T-helper 9 cell (primary cell): Measurements from ENCODE around the gene SCGB1D4.
"Not testable (repeated sequence)": the region's sequence is repeated elsewhere in the genome, so short reads cannot be mapped to it uniquely, and the experiment has no call there.

Source experiments
- DNase-seq: peaks from one replicate; pipeline ENCODE4 v3.0.0-alpha.2; 2020
- total RNA-seq, 2 donors: gene quantifications; one replicate each; lab custom pipeline; 2026; lab: John Stamatoyannopoulos, UW

The SCGB1D4 gene
- 0 reads per million in 2 donors for total RNA-seq

GRCh38 chr11:62298975-62299374 lies at the start of gene SCGB1D4:
SCGB1D4 (minus strand) TSS chr11:62299075; CDS start chr11:62299010, 65 bp downstream.
- DNase-seq: no peak

- no peak for DNase-seq
These were observed 47.0 kb upstream of the SCGB1D4 start for GRCh38 chr11:62345861-62346260.

- DNase-seq: no peak
These were observed 45.3 kb upstream of the SCGB1D4 start for GRCh38 chr11:62344210-62344609.

- not testable (repeated sequence) for DNase-seq
These were observed 44.8 kb upstream of the SCGB1D4 start for GRCh38 chr11:62343646-62344190.

- DNase-seq: no peak
These were observed 42.7 kb upstream of the SCGB1D4 start for GRCh38 chr11:62341588-62341987.

- peak; percentile 37 for DNase-seq
These were observed 41.5 kb upstream of the SCGB1D4 start for GRCh38 chr11:62340269-62340901.

GRCh38 chr11:62338218-62338617 lies 39.3 kb upstream of the SCGB1D4 start:
- DNase-seq: no peak

GRCh38 chr11:62337303-62338181 lies 38.7 kb upstream of the SCGB1D4 start, which contains the start of gene ASRGL1:
ASRGL1 (plus strand) TSS chr11:62337448; CDS start chr11:62337978, 530 bp downstream.
- peak; percentile 68 for DNase-seq

GRCh38 chr11:62336949-62337302 lies 38.1 kb upstream of the SCGB1D4 start:
- DNase-seq: not testable (repeated sequence)

GRCh38 chr11:62333768-62334167 lies 34.9 kb upstream of the SCGB1D4 start:
- DNase-seq: no peak

- DNase-seq: not testable (repeated sequence)
These were observed 32.4 kb upstream of the SCGB1D4 start for GRCh38 chr11:62331264-62331663.

GRCh38 chr11:62327541-62327940 lies 28.7 kb upstream of the SCGB1D4 start:
- not testable (repeated sequence) for DNase-seq

GRCh38 chr11:62326719-62327118 lies 27.8 kb upstream of the SCGB1D4 start:
- not testable (repeated sequence) for DNase-seq

- not testable (repeated sequence) for DNase-seq
These were observed 26.9 kb upstream of the SCGB1D4 start for GRCh38 chr11:62325781-62326180.

GRCh38 chr11:62324731-62325556 lies 26.1 kb upstream of the SCGB1D4 start:
- peak; percentile 31 for DNase-seq

GRCh38 chr11:62322524-62322923 lies 23.6 kb upstream of the SCGB1D4 start:
- no peak for DNase-seq

GRCh38 chr11:62315431-62315830 lies 16.6 kb upstream of the SCGB1D4 start:
- no peak for DNase-seq

GRCh38 chr11:62309991-62310390 lies 11.1 kb upstream of the SCGB1D4 start:
- no peak for DNase-seq

GRCh38 chr11:62307950-62308349 lies 9.1 kb upstream of the SCGB1D4 start:
- no peak for DNase-seq

GRCh38 chr11:62306227-62306626 lies 7.4 kb upstream of the SCGB1D4 start:
- DNase-seq: no peak

GRCh38 chr11:62295504-62295903 lies 3.4 kb downstream of the SCGB1D4 start:
- no peak for DNase-seq

GRCh38 chr11:62280452-62280851 lies 18.4 kb downstream of the SCGB1D4 start:
- DNase-seq: no peak
